Endothelial cell of umbilical vein (primary cell): ENCODE results near the gene SFRP2. TPM values are rescaled to one million over a fixed set of nuclear protein-coding genes. Genes with fewer than 3 reads are reported as not detected.

Experiments
- BruUV-seq: library from RNA; stranded (reverse); fragments of 400-500 nt; replicated peaks from 2 replicates; lab custom pipeline; 2021; lab: Mats Ljungman, UMichigan
- CTCF ChIA-PET: fragments of 300-600, 350-600 bp; sonication (Branson Sonifier 250); formaldehyde crosslinking; loops from one replicate; lab custom pipeline; 2021; ENCODE audit warnings: antibody characterized with exemption, inconsistent platforms; lab: Charles Lee
- POLR2A ChIA-PET: fragments of 300-600, 350-600 bp; sonication (Branson Sonifier 250); formaldehyde crosslinking; loops from one replicate; lab custom pipeline; 2021; ENCODE audit warnings: antibody characterized with exemption, inconsistent platforms; lab: Charles Lee
- DNase-seq: peaks from one replicate; pipeline ENCODE4 v3.0.0-alpha.2; 2011; ENCODE audit warnings: low read depth, low spot score
- FAIRE-seq: peaks from 2 replicates; lab custom pipeline; 2011; peaks lifted over from hg19 to GRCh38; lab: Jason Lieb, UNC
- H2AFZ ChIP-seq: 2 replicates; pipeline ENCODE4 v1.6.0; 2012; ENCODE audit warnings: low read depth, low read length, control low read depth, inconsistent platforms
- H3K27ac ChIP-seq: 2 replicates; pipeline ENCODE4 v1.5.1; 2011; ENCODE audit warnings: low read depth, mild to moderate bottlenecking, control low read depth, low read length, moderate library complexity; ENCODE audit not compliant: insufficient read depth
- H3K27me3 ChIP-seq, 2 experiments: 2 replicates each; pipeline versions ENCODE4 v1.6.0 to v1.6.1; 2011; ENCODE audit warnings: low read length in 2 of 2, mixed read lengths in 1 of 2; ENCODE audit not compliant: control insufficient read depth in 2 of 2, insufficient read depth in 2 of 2
- H3K36me3 ChIP-seq, 2 experiments: 2 replicates in 1 of 2; 3 replicates in 1 of 2; pipeline ENCODE4 v1.5.1; 2011; ENCODE audit warnings: low read length in 2 of 2, mild to moderate bottlenecking in 1 of 2, moderate library complexity in 1 of 2; ENCODE audit not compliant: control insufficient read depth in 2 of 2, insufficient read depth in 2 of 2; ENCODE audit errors: extremely low read depth in 1 of 2
- H3K4me1 ChIP-seq: 3 replicates; pipeline ENCODE4 v1.5.1; 2011; ENCODE audit warnings: mild to moderate bottlenecking, low read length; ENCODE audit not compliant: control insufficient read depth, insufficient read depth; ENCODE audit errors: extremely low read depth
- H3K4me2 ChIP-seq: 2 replicates; pipeline ENCODE4 v1.6.1; 2011; ENCODE audit warnings: low read length, control low read depth, mixed read lengths; ENCODE audit not compliant: insufficient read depth
- H3K4me3 ChIP-seq, 3 experiments: fragments of 200-600 bp in 1 of 3; sonication (generic), shearing (Covaris generic) in 1 of 3; replicated peaks in 1 of 3; 2 replicates each; pipeline ENCODE4 v1.5.1; 2011 to 2016; ENCODE audit warnings: control low read depth in 3 of 3, low read length in 3 of 3, mild to moderate bottlenecking in 2 of 3, inconsistent platforms in 1 of 3, low read depth in 1 of 3, moderate library complexity in 1 of 3; ENCODE audit not compliant: insufficient read depth in 1 of 3
- H3K79me2 ChIP-seq: 2 replicates; pipeline ENCODE4 v1.6.0; 2012; ENCODE audit warnings: low read length, inconsistent platforms; ENCODE audit not compliant: control insufficient read depth, insufficient read depth
- H3K9ac ChIP-seq: replicated peaks from 2 replicates; pipeline ENCODE3; 2011; ENCODE audit warnings: low read length, control low read depth; ENCODE audit not compliant: insufficient read depth; ENCODE audit errors: extremely low read depth
- H3K9me1 ChIP-seq: replicated peaks from 3 replicates; pipeline ENCODE4 v1.6.0; 2011; ENCODE audit warnings: mild to moderate bottlenecking, low read length; ENCODE audit not compliant: control insufficient read depth, insufficient read depth; ENCODE audit errors: extremely low read depth
- H3K9me3 ChIP-seq: replicated peaks from 2 replicates; pipeline ENCODE4 v1.5.1; 2012; ENCODE audit warnings: low read length, inconsistent platforms; ENCODE audit not compliant: control insufficient read depth, insufficient read depth
- H4K20me1 ChIP-seq: replicated peaks from 2 replicates; pipeline ENCODE3; 2011; ENCODE audit warnings: mild to moderate bottlenecking, low read length; ENCODE audit not compliant: control insufficient read depth, insufficient read depth; ENCODE audit errors: extremely low read depth
- EZH2 ChIP-seq: IDR thresholded peaks from 2 replicates; pipeline ENCODE4 v1.6.1; 2012; ENCODE audit warnings: borderline replicate concordance, low read depth, mild to moderate bottlenecking, moderate library complexity, low read length, inconsistent platforms; ENCODE audit not compliant: severe bottlenecking
- FOS ChIP-seq: IDR thresholded peaks from 2 replicates; pipeline ENCODE4 v1.6.1; 2011; ENCODE audit warnings: mild to moderate bottlenecking, low read length, moderate library complexity, borderline replicate concordance; ENCODE audit not compliant: insufficient read depth
- GATA2 ChIP-seq: IDR thresholded peaks from 2 replicates; pipeline ENCODE4 v1.7.0; 2011; ENCODE audit warnings: low read depth, mild to moderate bottlenecking, moderate library complexity, mixed read lengths, low read length; ENCODE audit not compliant: insufficient read length, insufficient read depth
- JUN ChIP-seq: IDR thresholded peaks from 2 replicates; pipeline ENCODE4 v1.6.1; 2011; ENCODE audit warnings: borderline replicate concordance, low read depth; ENCODE audit not compliant: insufficient read length, insufficient read depth
- MYC ChIP-seq: IDR thresholded peaks from one replicate; pipeline ENCODE4 v1.6.1; 2011; ENCODE audit warnings: mild to moderate bottlenecking, low read depth, low read length
- POLR2A ChIP-seq: IDR thresholded peaks from 2 replicates; pipeline ENCODE4 v1.6.1; 2012; ENCODE audit warnings: low read depth, mild to moderate bottlenecking, control low read depth, low read length
- POLR2AphosphoS5 ChIP-seq: IDR thresholded peaks from 2 replicates; pipeline ENCODE4 v1.6.1; 2012; ENCODE audit warnings: low read depth, mild to moderate bottlenecking, control low read depth, low read length, moderate library complexity; ENCODE audit not compliant: insufficient read depth
- dilution Hi-C: fragments of 300-500 bp; cut with MboI; formaldehyde crosslinking; loops from one replicate; pipeline ENCODE4 v1.15.0; 2019; ENCODE audit warnings: low sequenced_read_pairs; ENCODE audit not compliant: extremely low pct_ligation_motif_present
- intact Hi-C: fragments of 100-400 bp; cut with micrococcal nuclease; formaldehyde crosslinking; loops from one replicate; pipeline ENCODE4 v1.10.0; 2022
- polyA plus RNA-seq, 4 experiments: library from polyadenylated mRNA; depleted of rRNA in 3 of 4; stranded (reverse) in 3 of 4; unstranded in 1 of 4; fragments of >200 nt; gene quantifications; 2 replicates each; pipeline versions ENCODE4 v1.2.1 to v1.2.3, GENCODE V29; 2011 to 2012; ENCODE audit warnings: missing spikeins in 1 of 4
- total RNA-seq: library from RNA; stranded (reverse); gene quantifications from 2 replicates; pipeline ENCODE4 v1.2.3, GENCODE V29; 2021
- TF ChIP-seq, protein P1 (sequence below): IDR thresholded peaks from 2 replicates; pipeline ENCODE4 v1.6.1; 2011; ENCODE audit not compliant: insufficient read depth, insufficient read length
- TF ChIP-seq, protein P2 (sequence below), 2 donors: IDR thresholded peaks; 1 replicate in 1 of 2; 2 replicates in 1 of 2; pipeline ENCODE4 v1.5.1; 2011; ENCODE audit warnings: low read length in 2 of 2, mild to moderate bottlenecking in 2 of 2, moderate library complexity in 2 of 2, control low read depth in 1 of 2, inconsistent platforms in 1 of 2, low read depth in 1 of 2; ENCODE audit not compliant: insufficient read depth in 1 of 2; ENCODE audit errors: extremely low read depth in 1 of 2

SFRP2 gene
- total and polyA plus RNA-seq, 2 donors (not counting 3 experiments of a cell fraction or from before 2014, with no cell fraction given), result 0.04 TPM; not detected in 1

DNA sequence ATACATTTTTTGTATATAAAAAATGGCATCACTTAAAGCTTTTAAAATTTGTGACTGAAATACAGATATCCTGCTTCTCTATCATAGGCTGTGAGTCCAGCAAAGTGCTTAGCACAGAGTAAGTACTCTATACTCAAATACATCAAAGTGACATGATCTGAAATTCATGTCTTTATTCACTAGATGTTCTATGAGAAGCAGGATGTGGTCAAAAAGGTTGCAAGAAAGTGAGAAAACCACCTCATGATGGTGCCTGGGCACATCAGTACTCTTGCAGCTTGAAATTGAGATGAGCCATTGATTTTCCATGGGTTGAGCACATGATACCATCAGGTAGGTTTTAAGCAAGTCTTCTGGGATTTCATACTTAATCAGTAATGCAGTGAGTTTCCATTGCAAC, 20.4 kb upstream of the SFRP2 start:
- FAIRE-seq (no peak), DNase-seq (no peak)
- TF ChIP-seq POLR2AphosphoS5, result no peak
- TF ChIP-seq, protein P1, sequence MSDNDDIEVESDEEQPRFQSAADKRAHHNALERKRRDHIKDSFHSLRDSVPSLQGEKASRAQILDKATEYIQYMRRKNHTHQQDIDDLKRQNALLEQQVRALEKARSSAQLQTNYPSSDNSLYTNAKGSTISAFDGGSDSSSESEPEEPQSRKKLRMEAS, result no peak
- TF ChIP-seq EZH2, result no peak
- TF ChIP-seq JUN, result no peak
- TF ChIP-seq GATA2, result no peak
- no peak for TF ChIP-seq FOS
- TF ChIP-seq, protein P2, sequence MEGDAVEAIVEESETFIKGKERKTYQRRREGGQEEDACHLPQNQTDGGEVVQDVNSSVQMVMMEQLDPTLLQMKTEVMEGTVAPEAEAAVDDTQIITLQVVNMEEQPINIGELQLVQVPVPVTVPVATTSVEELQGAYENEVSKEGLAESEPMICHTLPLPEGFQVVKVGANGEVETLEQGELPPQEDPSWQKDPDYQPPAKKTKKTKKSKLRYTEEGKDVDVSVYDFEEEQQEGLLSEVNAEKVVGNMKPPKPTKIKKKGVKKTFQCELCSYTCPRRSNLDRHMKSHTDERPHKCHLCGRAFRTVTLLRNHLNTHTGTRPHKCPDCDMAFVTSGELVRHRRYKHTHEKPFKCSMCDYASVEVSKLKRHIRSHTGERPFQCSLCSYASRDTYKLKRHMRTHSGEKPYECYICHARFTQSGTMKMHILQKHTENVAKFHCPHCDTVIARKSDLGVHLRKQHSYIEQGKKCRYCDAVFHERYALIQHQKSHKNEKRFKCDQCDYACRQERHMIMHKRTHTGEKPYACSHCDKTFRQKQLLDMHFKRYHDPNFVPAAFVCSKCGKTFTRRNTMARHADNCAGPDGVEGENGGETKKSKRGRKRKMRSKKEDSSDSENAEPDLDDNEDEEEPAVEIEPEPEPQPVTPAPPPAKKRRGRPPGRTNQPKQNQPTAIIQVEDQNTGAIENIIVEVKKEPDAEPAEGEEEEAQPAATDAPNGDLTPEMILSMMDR (IDR thresholded peaks at IDR 0.05; ENCODE audit: extremely low read depth in 1 of 2, insufficient read depth in 1 of 2, low read depth in 1 of 2, low read length in 2 of 2), result no peak
- TF ChIP-seq POLR2A, result no peak
- TF ChIP-seq MYC, result no peak
- Histone ChIP-seq H3K4me3 (no peak overlapping the region), H3K4me1 (no peaks in the 10 kb centered on the region), H3K9me3 (no peaks in the 10 kb centered on the region), H3K9me1 (no peaks in the 10 kb centered on the region), H3K9ac (no peak overlapping the region), H3K27me3 (no peaks in the 10 kb centered on the region), H3K79me2 (no peaks in the 10 kb centered on the region), H4K20me1 (no peaks in the 10 kb centered on the region), H3K36me3 (no peaks in the 10 kb centered on the region), H3K27ac (no peak overlapping the region), H2AFZ (no peak overlapping the region), H3K4me2 (no peak overlapping the region)
- CTCF ChIA-PET, result no interaction called here
- POLR2A ChIA-PET, result no interaction called here
- BruUV-seq, result no TSS peak
- intact Hi-C loops (no loop called here), dilution Hi-C loops (no loop called here)
